Neuron (in vitro differentiated cells): ENCODE results near the gene SYCE1L.

Source experiments
- H2AFZ ChIP-seq: one replicate; pipeline ENCODE4 v1.6.1; 2013; ENCODE audit warnings: low read depth, mild to moderate bottlenecking, inconsistent platforms, low read length, moderate library complexity
- H3K27me3 ChIP-seq: one replicate; pipeline ENCODE4 v1.6.1; 2013; ENCODE audit warnings: low read length; ENCODE audit not compliant: insufficient read depth
- H3K36me3 ChIP-seq: one replicate; pipeline ENCODE4 v1.6.1; 2013; ENCODE audit warnings: low read length; ENCODE audit not compliant: insufficient read depth
- H3K4me1 ChIP-seq: one replicate; pipeline ENCODE4 v1.6.1; 2013; ENCODE audit warnings: low read length; ENCODE audit not compliant: insufficient read depth
- H3K4me3 ChIP-seq: 2 replicates; pipeline ENCODE4 v1.5.1; 2013; ENCODE audit warnings: mild to moderate bottlenecking, low read length, moderate library complexity
- H3K9me3 ChIP-seq: one replicate; pipeline ENCODE4 v1.6.1; 2013; ENCODE audit warnings: low read length

The SYCE1L gene

GRCh38 chr16:77190190-77190477, 9.1 kb upstream of the SYCE1L start:
- H3K27me3 ChIP-seq: no peaks in the 10 kb centered on the region
- H3K9me3 ChIP-seq: no peaks in the 10 kb centered on the region
- peak overlapping the region; percentile 83 for H2AFZ ChIP-seq
- peak overlapping the region; percentile 65 for H3K4me3 ChIP-seq
- H3K4me1 ChIP-seq: peaks cover 8% of the 10 kb centered on the region
- peaks cover 19% of the 10 kb centered on the region for H3K36me3 ChIP-seq

GRCh38 chr16:77190478-77191258, 8.5 kb upstream of the SYCE1L start, which contains the start of gene MON1B:
TSS of gene MON1B (plus strand) at chr16:77191190. CDS start at chr16:77191486, 296 bp downstream.
- peaks cover 8% of the 10 kb centered on the region for H3K4me1 ChIP-seq
- H3K9me3 ChIP-seq: no peaks in the 10 kb centered on the region
- peak within 1 kb of the TSS; percentile 65 for H3K4me3 ChIP-seq
- H2AFZ ChIP-seq: peak within 1 kb of the TSS; percentile 83
- no peaks in the 10 kb centered on the region for H3K27me3 ChIP-seq
- H3K36me3 ChIP-seq: peaks cover 23% of the 10 kb centered on the region

GRCh38 chr16:77191259-77191969, 7.8 kb upstream of the SYCE1L start:
- Histone ChIP-seq H3K9me3 (no peaks in the 10 kb centered on the region), H3K27me3 (no peaks in the 10 kb centered on the region), H2AFZ (peak overlapping the region; percentile 83), H3K36me3 (peaks cover 27% of the 10 kb centered on the region), H3K4me3 (peak overlapping the region; percentile 65), H3K4me1 (peaks cover 8% of the 10 kb centered on the region)

GRCh38 chr16:77193377-77193776, 5.8 kb upstream of the SYCE1L start:
- H3K4me3 ChIP-seq: no peak overlapping the region
- no peaks in the 10 kb centered on the region for H3K9me3 ChIP-seq
- H3K4me1 ChIP-seq: peaks cover 8% of the 10 kb centered on the region
- no peaks in the 10 kb centered on the region for H3K27me3 ChIP-seq
- peaks cover 42% of the 10 kb centered on the region for H3K36me3 ChIP-seq
- H2AFZ ChIP-seq: no peak overlapping the region

- H3K9me3 ChIP-seq: no peaks in the 10 kb centered on the region
- no peak overlapping the region for H2AFZ ChIP-seq
- peaks cover 54% of the 10 kb centered on the region for H3K36me3 ChIP-seq
- H3K4me3 ChIP-seq: no peak overlapping the region
- H3K27me3 ChIP-seq: no peaks in the 10 kb centered on the region
- H3K4me1 ChIP-seq: peaks cover 8% of the 10 kb centered on the region
Measured at GRCh38 chr16:77194295-77195231, 4.6 kb upstream of the SYCE1L start.

GRCh38 chr16:77195411-77195810, 3.8 kb upstream of the SYCE1L start:
- Histone ChIP-seq H3K9me3 (no peaks in the 10 kb centered on the region), H3K27me3 (no peaks in the 10 kb centered on the region), H3K36me3 (peaks cover 55% of the 10 kb centered on the region), H2AFZ (no peak overlapping the region), H3K4me1 (peaks cover 8% of the 10 kb centered on the region), H3K4me3 (no peak overlapping the region)

- Histone ChIP-seq H3K36me3 (peaks cover 57% of the 10 kb centered on the region), H3K4me3 (no peak overlapping the region), H3K4me1 (no peaks in the 10 kb centered on the region), H3K9me3 (no peaks in the 10 kb centered on the region), H3K27me3 (no peaks in the 10 kb centered on the region), H2AFZ (no peak overlapping the region)
Measured at GRCh38 chr16:77197747-77198146, 1.5 kb upstream of the SYCE1L start.

GRCh38 chr16:77206533-77206932, 7.3 kb downstream of the SYCE1L start:
- H3K36me3 ChIP-seq: peaks cover 2% of the 10 kb centered on the region

GRCh38 chr16:77207030-77207429, 7.8 kb downstream of the SYCE1L start:
- H3K36me3 ChIP-seq: peaks cover 2% of the 10 kb centered on the region
- H3K4me1 ChIP-seq: peaks cover 11% of the 10 kb centered on the region
- H3K4me3 ChIP-seq: no peak overlapping the region
- H3K9me3 ChIP-seq: peaks cover 2% of the 10 kb centered on the region
- no peak overlapping the region for H2AFZ ChIP-seq
- H3K27me3 ChIP-seq: no peaks in the 10 kb centered on the region

More at GRCh38 chr16:77206533-77206932, 7.3 kb downstream of the SYCE1L start:
- Histone ChIP-seq H3K9me3 (peaks cover under 1% of the 10 kb centered on the region), H3K4me1 (peaks cover 11% of the 10 kb centered on the region), H3K27me3 (no peaks in the 10 kb centered on the region), H3K4me3 (no peak overlapping the region), H2AFZ (no peak overlapping the region)

- H2AFZ ChIP-seq: no peak overlapping the region
- no peak overlapping the region for H3K4me3 ChIP-seq
- peaks cover 2% of the 10 kb centered on the region for H3K9me3 ChIP-seq
- H3K4me1 ChIP-seq: peaks cover 11% of the 10 kb centered on the region
- H3K36me3 ChIP-seq: no peaks in the 10 kb centered on the region
- H3K27me3 ChIP-seq: no peaks in the 10 kb centered on the region
Measured at GRCh38 chr16:77208382-77208781, 9.2 kb downstream of the SYCE1L start.

- Histone ChIP-seq H3K4me1 (peaks cover 3% of the 10 kb centered on the region), H3K9me3 (peaks cover 2% of the 10 kb centered on the region), H2AFZ (no peak overlapping the region), H3K36me3 (no peaks in the 10 kb centered on the region), H3K27me3 (no peaks in the 10 kb centered on the region), H3K4me3 (no peak overlapping the region)
Measured at GRCh38 chr16:77211880-77212740, 12.9 kb downstream of the SYCE1L start.
